Endothelial cell (in vitro differentiated cells): ENCODE measurements around the gene TMEM253. TPM values are rescaled to one million over a fixed set of nuclear protein-coding genes. Genes with fewer than 3 reads are reported as not detected.

Source experiments
- DNase-seq: peaks from one replicate; pipeline ENCODE4 v3.0.0; 2021; ENCODE audit warnings: low spot score
- H3K27ac Mint-ChIP-seq: one replicate; pipeline ENCODE4 v1.8.0; 2021; ENCODE audit warnings: mixed read lengths, inconsistent platforms; ENCODE audit not compliant: unreplicated experiment
- H3K27me3 Mint-ChIP-seq: one replicate; pipeline ENCODE4 v1.8.0; 2021; ENCODE audit warnings: mild to moderate bottlenecking, moderate library complexity, mixed read lengths, inconsistent platforms; ENCODE audit not compliant: unreplicated experiment
- H3K36me3 Mint-ChIP-seq: one replicate; pipeline ENCODE4 v1.8.0; 2021; ENCODE audit warnings: mild to moderate bottlenecking, low read depth, mixed read lengths, inconsistent platforms; ENCODE audit not compliant: unreplicated experiment
- H3K4me1 Mint-ChIP-seq: one replicate; pipeline ENCODE4 v1.8.0; 2021; ENCODE audit warnings: mild to moderate bottlenecking, mixed read lengths, inconsistent platforms; ENCODE audit not compliant: unreplicated experiment
- H3K4me3 Mint-ChIP-seq: one replicate; pipeline ENCODE4 v1.8.0; 2021; ENCODE audit warnings: mild to moderate bottlenecking, mixed read lengths, inconsistent platforms; ENCODE audit not compliant: unreplicated experiment
- H3K9me3 Mint-ChIP-seq: one replicate; pipeline ENCODE4 v1.8.0; 2021; ENCODE audit warnings: mixed read lengths, inconsistent platforms; ENCODE audit not compliant: unreplicated experiment
- CTCF ChIP-seq: fragments of 200-600 bp; sonication (generic); IDR thresholded peaks from one replicate; pipeline ENCODE4 v1.5.0; 2021; ENCODE audit warnings: antibody characterized with exemption; ENCODE audit not compliant: unreplicated experiment
- total RNA-seq: library from RNA; stranded (reverse); fragmentation: NEBNext Ultra II Directional; extraction: Animal tissue kit (Norgen Biotek cat#: 25700); gene quantifications from one replicate; pipeline ENCODE4 v1.2.1, GENCODE V29; 2021; ENCODE audit not compliant: unreplicated experiment

The TMEM253 gene
- total RNA-seq, 1 donor from 2014 or later: 0.90 TPM

- no peak for DNase-seq
- no peaks in the 10 kb centered on the region for H3K4me1 Mint-ChIP-seq
- no peak for TF ChIP-seq CTCF
- no peak overlapping the region for H3K27ac Mint-ChIP-seq
- peaks cover 12% of the 10 kb centered on the region for H3K27me3 Mint-ChIP-seq
- no peak overlapping the region for H3K4me3 Mint-ChIP-seq
- peaks cover 29% of the 10 kb centered on the region for H3K36me3 Mint-ChIP-seq
- H3K9me3 Mint-ChIP-seq: no peaks in the 10 kb centered on the region
Measured at GRCh38 chr14:21078726-21079125, 22.1 kb upstream of the TMEM253 start.

- H3K27ac Mint-ChIP-seq: no peak overlapping the region
- TF ChIP-seq CTCF: no peak
- no peaks in the 10 kb centered on the region for H3K9me3 Mint-ChIP-seq
- no peak for DNase-seq
- H3K36me3 Mint-ChIP-seq: peaks cover 28% of the 10 kb centered on the region
- peaks cover 22% of the 10 kb centered on the region for H3K27me3 Mint-ChIP-seq
- H3K4me1 Mint-ChIP-seq: peaks cover 7% of the 10 kb centered on the region
- no peak overlapping the region for H3K4me3 Mint-ChIP-seq
Measured at GRCh38 chr14:21081521-21082142, 19.2 kb upstream of the TMEM253 start.

DNA sequence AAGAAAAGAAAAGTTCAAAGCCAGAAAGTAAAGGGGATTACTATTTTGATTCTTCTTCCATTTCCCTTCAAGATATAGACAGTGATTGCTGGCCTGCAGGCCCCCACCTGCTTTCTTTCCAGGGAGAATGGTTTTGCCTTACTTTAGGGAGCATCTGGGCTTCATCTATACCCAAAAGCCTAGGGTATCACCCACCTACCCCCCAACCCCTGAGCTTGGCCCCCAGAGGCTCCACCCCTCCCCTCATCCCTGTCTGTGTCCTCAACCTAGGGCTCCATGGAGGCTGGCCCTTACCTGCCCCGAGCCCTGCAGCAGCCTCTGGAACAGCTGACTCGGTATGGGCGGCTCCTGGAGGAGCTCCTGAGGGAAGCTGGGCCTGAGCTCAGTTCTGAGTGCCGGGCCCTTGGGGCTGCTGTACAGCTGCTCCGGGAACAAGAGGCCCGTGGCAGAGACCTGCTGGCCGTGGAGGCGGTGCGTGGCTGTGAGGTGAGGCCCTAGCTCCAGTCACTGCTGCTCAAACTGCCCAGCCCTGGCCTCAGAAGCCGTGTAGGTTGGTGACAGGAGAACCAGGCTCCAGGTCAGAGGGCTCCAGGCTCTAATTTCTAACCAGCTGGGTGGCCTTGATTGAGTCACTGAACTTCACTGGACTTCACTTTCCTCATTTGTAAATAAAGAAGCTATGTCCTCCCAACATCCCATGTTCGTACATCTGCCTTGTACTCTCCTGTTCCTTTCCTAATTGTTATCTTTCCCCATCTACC, 17.1 kb upstream of the TMEM253 start:
- no peak for TF ChIP-seq CTCF
- peaks cover 25% of the 10 kb centered on the region for H3K36me3 Mint-ChIP-seq
- peaks cover 27% of the 10 kb centered on the region for H3K27me3 Mint-ChIP-seq
- H3K9me3 Mint-ChIP-seq: no peaks in the 10 kb centered on the region
- no peak for DNase-seq
- no peak overlapping the region for H3K4me3 Mint-ChIP-seq
- H3K27ac Mint-ChIP-seq: peak overlapping the region; percentile 38
- H3K4me1 Mint-ChIP-seq: peaks cover 19% of the 10 kb centered on the region

DNA sequence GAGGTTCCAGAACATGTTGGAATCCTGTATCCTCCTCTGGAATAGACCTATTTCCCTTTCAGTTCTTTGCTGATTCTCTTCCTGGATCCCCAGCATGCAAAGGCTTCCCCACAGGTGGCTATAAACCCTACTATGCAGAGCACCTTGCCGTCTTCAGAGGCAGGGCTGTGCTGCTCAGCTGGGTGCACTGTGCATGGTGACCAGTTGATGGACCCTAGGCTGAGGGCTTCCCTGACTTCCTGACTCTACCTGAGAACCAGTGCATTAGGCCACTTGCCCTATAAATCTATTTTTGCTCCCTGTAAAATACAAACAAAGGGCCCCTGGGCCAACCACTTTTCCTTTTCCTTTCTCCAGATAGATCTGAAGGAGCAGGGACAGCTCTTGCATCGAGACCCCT, 16.5 kb upstream of the TMEM253 start:
- Mint-ChIP-seq H3K36me3 (peaks cover 25% of the 10 kb centered on the region), H3K4me3 (no peak overlapping the region), H3K4me1 (peaks cover 19% of the 10 kb centered on the region), H3K27ac (peak overlapping the region; percentile 38), H3K9me3 (no peaks in the 10 kb centered on the region), H3K27me3 (peaks cover 27% of the 10 kb centered on the region)
- no peak for DNase-seq
- no peak for TF ChIP-seq CTCF
